Neural progenitor cell (in vitro differentiated cells): Measurements from ENCODE around the gene HLA-DQB1.

Experiments used
- EZH2 ChIP-seq: fragments of 200-600 bp; sonication (generic); IDR thresholded peaks from 2 replicates; pipeline ENCODE4 v1.6.1; 2017; ENCODE audit warnings: antibody characterized with exemption, mild to moderate bottlenecking, moderate library complexity
- EZH2phosphoT487 ChIP-seq: fragments of 200-600 bp; sonication (generic); IDR thresholded peaks from 2 replicates; pipeline ENCODE4 v1.6.1; 2017; ENCODE audit warnings: antibody characterized with exemption
- TF ChIP-seq, protein P1 (sequence below): fragments of 200-600 bp; sonication (generic); IDR thresholded peaks from 2 replicates; pipeline ENCODE4 v1.5.1; 2017; ENCODE audit warnings: antibody characterized with exemption, mild to moderate bottlenecking

DNA sequence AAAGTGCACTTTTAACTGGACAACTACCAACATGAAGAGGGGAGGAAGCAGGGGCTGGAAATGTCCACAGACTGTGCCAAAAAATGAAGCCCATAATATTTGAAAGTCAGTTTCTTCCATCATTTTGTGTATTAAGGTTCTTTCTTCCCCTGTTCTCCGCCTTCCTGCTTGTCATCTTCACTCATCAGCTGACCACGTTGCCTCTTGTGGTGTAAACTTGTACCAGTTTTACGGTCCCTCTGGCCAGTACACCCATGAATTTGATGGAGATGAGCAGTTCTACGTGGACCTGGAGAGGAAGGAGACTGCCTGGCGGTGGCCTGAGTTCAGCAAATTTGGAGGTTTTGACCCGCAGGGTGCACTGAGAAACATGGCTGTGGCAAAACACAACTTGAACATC is 25.3 kb downstream of the HLA-DQB1 start:
- TF ChIP-seq, protein P1, sequence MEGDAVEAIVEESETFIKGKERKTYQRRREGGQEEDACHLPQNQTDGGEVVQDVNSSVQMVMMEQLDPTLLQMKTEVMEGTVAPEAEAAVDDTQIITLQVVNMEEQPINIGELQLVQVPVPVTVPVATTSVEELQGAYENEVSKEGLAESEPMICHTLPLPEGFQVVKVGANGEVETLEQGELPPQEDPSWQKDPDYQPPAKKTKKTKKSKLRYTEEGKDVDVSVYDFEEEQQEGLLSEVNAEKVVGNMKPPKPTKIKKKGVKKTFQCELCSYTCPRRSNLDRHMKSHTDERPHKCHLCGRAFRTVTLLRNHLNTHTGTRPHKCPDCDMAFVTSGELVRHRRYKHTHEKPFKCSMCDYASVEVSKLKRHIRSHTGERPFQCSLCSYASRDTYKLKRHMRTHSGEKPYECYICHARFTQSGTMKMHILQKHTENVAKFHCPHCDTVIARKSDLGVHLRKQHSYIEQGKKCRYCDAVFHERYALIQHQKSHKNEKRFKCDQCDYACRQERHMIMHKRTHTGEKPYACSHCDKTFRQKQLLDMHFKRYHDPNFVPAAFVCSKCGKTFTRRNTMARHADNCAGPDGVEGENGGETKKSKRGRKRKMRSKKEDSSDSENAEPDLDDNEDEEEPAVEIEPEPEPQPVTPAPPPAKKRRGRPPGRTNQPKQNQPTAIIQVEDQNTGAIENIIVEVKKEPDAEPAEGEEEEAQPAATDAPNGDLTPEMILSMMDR: no peak
- no peak for TF ChIP-seq EZH2phosphoT487
- no peak for TF ChIP-seq EZH2
